ENCODE results near the gene FHOD3.
A peak's percentile ranks its signal among the peaks of the same experiment; 100 is the strongest.
"Not testable (repeated sequence)": the region's sequence is repeated elsewhere in the genome, so short reads cannot be mapped to it uniquely, and the experiment has no call there.

The FHOD3 gene

GRCh38 chr18:36352384-36352783 lies 54.9 kb downstream of the FHOD3 start:
- no peak overlapping the region for H3K4me3 ChIP-seq (replicated peaks; ENCODE audit: low read depth, low read length)
- peak; percentile 74 for DNase-seq (ENCODE audit: extremely low read depth, low read depth)
- no peak for TF ChIP-seq CTCF (IDR thresholded peaks at IDR 0.05; ENCODE audit: low read depth, low read length, missing control alignments)

- no peak for DNase-seq (ENCODE audit: extremely low read depth, low read depth)
- H3K4me3 ChIP-seq (replicated peaks; ENCODE audit: low read depth, low read length) = no peak overlapping the region
- TF ChIP-seq CTCF (IDR thresholded peaks at IDR 0.05; ENCODE audit: low read depth, low read length, missing control alignments) = no peak
Observed at GRCh38 chr18:36354989-36355388, 57.5 kb downstream of the FHOD3 start.

- no peak for DNase-seq (ENCODE audit: extremely low read depth, low read depth)
- no peak overlapping the region for H3K4me3 ChIP-seq (replicated peaks; ENCODE audit: low read depth, low read length)
- TF ChIP-seq CTCF (IDR thresholded peaks at IDR 0.05; ENCODE audit: low read depth, low read length, missing control alignments) = no peak
Observed at GRCh38 chr18:36355511-36355910, 58.0 kb downstream of the FHOD3 start.

- not testable (repeated sequence) for H3K4me3 ChIP-seq (replicated peaks; ENCODE audit: low read depth, low read length); DNase-seq (ENCODE audit: extremely low read depth, low read depth)
Observed at GRCh38 chr18:36356741-36357140, 59.2 kb downstream of the FHOD3 start.

- no peak for DNase-seq (ENCODE audit: extremely low read depth, low read depth)
- no peak for TF ChIP-seq CTCF (IDR thresholded peaks at IDR 0.05; ENCODE audit: low read depth, low read length, missing control alignments)
- no peak overlapping the region for H3K4me3 ChIP-seq (replicated peaks; ENCODE audit: low read depth, low read length)
Observed at GRCh38 chr18:36358141-36358540, 60.6 kb downstream of the FHOD3 start.

GRCh38 chr18:36360256-36360909 lies 62.9 kb downstream of the FHOD3 start:
- DNase-seq (ENCODE audit: extremely low read depth, low read depth) = no peak
- TF ChIP-seq CTCF (IDR thresholded peaks at IDR 0.05; ENCODE audit: low read depth, low read length, missing control alignments) = no peak
- no peak overlapping the region for H3K4me3 ChIP-seq (replicated peaks; ENCODE audit: low read depth, low read length)

- no peak for TF ChIP-seq CTCF (IDR thresholded peaks at IDR 0.05; ENCODE audit: low read depth, low read length, missing control alignments)
- H3K4me3 ChIP-seq (replicated peaks; ENCODE audit: low read depth, low read length) = no peak overlapping the region
- DNase-seq (ENCODE audit: extremely low read depth, low read depth) = no peak
Observed at GRCh38 chr18:36364911-36365624, 67.6 kb downstream of the FHOD3 start.

All from HFF-Myc (cell line).